ENCODE data around the gene DGKQ. TPM values are rescaled to one million over a fixed set of nuclear protein-coding genes. Genes with fewer than 3 reads are reported as not detected.

DGKQ gene
- total and polyA plus RNA-seq, 2 of the 13 experiments (the other 11 are each of a cell fraction or from before 2014, with no cell fraction given) = 4.5 to 7.2 TPM

- TF ChIP-seq SP5 (CRISPR knock-in tag; IDR thresholded peaks at IDR 0.05; ENCODE audit: borderline replicate concordance, low read depth) = no peak
Measured at GRCh38 chr4:960636-961350, 12.6 kb downstream of the DGKQ start (continued).

- H3K27me3 ChIP-seq (ENCODE audit: control insufficient read depth in 1 of 2, insufficient read depth in 2 of 2, low read length in 2 of 2) = no peaks in the 10 kb centered on the region
- H4K20me1 ChIP-seq (ENCODE audit: insufficient read depth, low read length) = no peaks in the 10 kb centered on the region
- FAIRE-seq (no peak), ATAC-seq (no peak), DNase-seq (ENCODE audit: low spot score) (no peak)
- H3K4me3 ChIP-seq (replicated peaks in 1 of 3; ENCODE audit: insufficient read depth in 1 of 3, low read depth in 2 of 3, low read length in 3 of 3) = no peak overlapping the region
- no peaks in the 10 kb centered on the region for H3K4me1 ChIP-seq (ENCODE audit: insufficient read depth, low read length)
- H3K4me2 ChIP-seq (ENCODE audit: low read depth, low read length) = no peak overlapping the region
- intact Hi-C loops (cut with micrococcal nuclease; ENCODE audit: unreplicated experiment) (no loop called here), in situ Hi-C loops (cut with HindIII; ENCODE audit: extremely low pct_ligation_motif_present, low pct_unique_long_range_greater_than_20kb) (no loop called here)
- H3K79me2 ChIP-seq (ENCODE audit: insufficient read depth, low read length) = no peaks in the 10 kb centered on the region
- ChIA-PET POLR2A (no interaction called here), CTCF (ENCODE audit: low intra/inter-chr PET ratio, low total read pairs) (no interaction called here)
- H3K27ac ChIP-seq (ENCODE audit: extremely low read length, insufficient read depth, low read length) = no peak overlapping the region
- BruUV-seq (replicated peaks) = no TSS peak
- H3K9ac ChIP-seq (ENCODE audit: insufficient read depth, low read depth, low read length) = no peak overlapping the region
- no CpG with 5 or more reads among the region's 16 CpGs for WGBS (ENCODE audit: low lambda C conversion rate)
- 0 out of 5 replicates have a peak, but pooled peaks cover 0 to 1% of the 10 kb centered on the region in 2 experiments for H3K36me3 ChIP-seq (replicated peaks in 1 of 2; ENCODE audit: control insufficient read depth in 1 of 2, insufficient read depth in 2 of 2, low read length in 2 of 2)
- H3K9me3 ChIP-seq (ENCODE audit: low read length) = no peaks in the 10 kb centered on the region
- no peak overlapping the region for H2AFZ ChIP-seq (ENCODE audit: low read length)
- no peak for TF ChIP-seq AGO2 (optimal IDR thresholded peaks at IDR 0.05; ENCODE audit: low read depth, low read length)
- TF ChIP-seq ZBTB4 (CRISPR knock-in tag; IDR thresholded peaks at IDR 0.05; ENCODE audit: borderline replicate concordance) = no peak
- no peak for TF ChIP-seq HCFC1 (IDR thresholded peaks at IDR 0.05; ENCODE audit: low read depth, low read length)
- TF ChIP-seq FLYWCH1 (CRISPR knock-in tag; IDR thresholded peaks at IDR 0.05) = no peak
- no peak for TF ChIP-seq ZNF574 (CRISPR knock-in tag; IDR thresholded peaks at IDR 0.05)
- TF ChIP-seq ZNF362 (CRISPR knock-in tag; IDR thresholded peaks at IDR 0.05; ENCODE audit: borderline replicate concordance) = no peak
- no peak for TF ChIP-seq FOSL1 (CRISPR knock-in tag; IDR thresholded peaks at IDR 0.05; ENCODE audit: borderline replicate concordance)
- no peak for TF ChIP-seq MBD4 (IDR thresholded peaks at IDR 0.05; ENCODE audit: borderline replicate concordance, low read length)
- TF ChIP-seq MAFK (conservative IDR thresholded peaks at IDR 0.05 in 1 of 2, IDR thresholded peaks at IDR 0.05 in 1 of 2; ENCODE audit: low read length in 2 of 2) = no peak
Measured at GRCh38 chr4:960140-960635, 13.2 kb downstream of the DGKQ start.
